ENCODE data around the gene CLEC2A. TPM values are rescaled to one million over a fixed set of nuclear protein-coding genes. Genes with fewer than 3 reads are reported as not detected.

CLEC2A gene
- total and polyA plus RNA-seq, 2 experiments from 2014 or later = not detected

DNA sequence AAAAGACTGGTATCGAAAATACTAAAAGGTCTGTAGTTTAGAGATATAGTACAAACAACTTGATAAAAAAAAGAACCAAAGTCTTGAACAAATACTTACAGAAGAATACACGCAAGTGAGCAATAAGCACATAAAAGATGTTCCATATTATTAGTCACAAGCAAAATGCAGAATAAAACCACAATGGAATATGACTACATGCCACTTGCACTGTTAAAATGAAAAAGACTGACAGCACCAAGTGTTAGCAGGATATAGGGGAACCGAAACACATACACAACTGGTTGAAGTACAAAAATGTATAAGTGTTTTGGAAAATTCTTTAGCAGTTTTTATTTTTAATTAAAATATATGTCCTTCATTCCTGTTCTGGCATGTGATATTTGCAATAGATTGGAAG, 3.6 kb downstream of the CLEC2A start:
- no peak for DNase-seq (ENCODE audit: low read depth in 1 of 2, low spot score in 1 of 2)
- TF ChIP-seq, protein P1, sequence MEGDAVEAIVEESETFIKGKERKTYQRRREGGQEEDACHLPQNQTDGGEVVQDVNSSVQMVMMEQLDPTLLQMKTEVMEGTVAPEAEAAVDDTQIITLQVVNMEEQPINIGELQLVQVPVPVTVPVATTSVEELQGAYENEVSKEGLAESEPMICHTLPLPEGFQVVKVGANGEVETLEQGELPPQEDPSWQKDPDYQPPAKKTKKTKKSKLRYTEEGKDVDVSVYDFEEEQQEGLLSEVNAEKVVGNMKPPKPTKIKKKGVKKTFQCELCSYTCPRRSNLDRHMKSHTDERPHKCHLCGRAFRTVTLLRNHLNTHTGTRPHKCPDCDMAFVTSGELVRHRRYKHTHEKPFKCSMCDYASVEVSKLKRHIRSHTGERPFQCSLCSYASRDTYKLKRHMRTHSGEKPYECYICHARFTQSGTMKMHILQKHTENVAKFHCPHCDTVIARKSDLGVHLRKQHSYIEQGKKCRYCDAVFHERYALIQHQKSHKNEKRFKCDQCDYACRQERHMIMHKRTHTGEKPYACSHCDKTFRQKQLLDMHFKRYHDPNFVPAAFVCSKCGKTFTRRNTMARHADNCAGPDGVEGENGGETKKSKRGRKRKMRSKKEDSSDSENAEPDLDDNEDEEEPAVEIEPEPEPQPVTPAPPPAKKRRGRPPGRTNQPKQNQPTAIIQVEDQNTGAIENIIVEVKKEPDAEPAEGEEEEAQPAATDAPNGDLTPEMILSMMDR (IDR thresholded peaks at IDR 0.05; ENCODE audit: low read depth, low read length) = no peak
- Histone ChIP-seq H3K27ac (no peak overlapping the region), H3K4me1 (ENCODE audit: low read depth) (peaks cover 10% of the 10 kb centered on the region), H3K4me3 (no peak overlapping the region), H3K27me3 (peaks cover 5% of the 10 kb centered on the region), H3K36me3 (no peaks in the 10 kb centered on the region), H3K9me3 (ENCODE audit: low read depth) (no peaks in the 10 kb centered on the region)

GRCh38 chr12:9926876-9927275, 5.3 kb downstream of the CLEC2A start:
- H3K27ac ChIP-seq = no peak overlapping the region
- TF ChIP-seq, protein P1 (IDR thresholded peaks at IDR 0.05; ENCODE audit: low read depth, low read length) = no peak
- peaks cover 10% of the 10 kb centered on the region for H3K4me1 ChIP-seq (ENCODE audit: low read depth)

GRCh38 chr12:9925705-9926393, 6.3 kb downstream of the CLEC2A start:
- peaks cover 3% of the 10 kb centered on the region for H3K4me1 ChIP-seq (ENCODE audit: low read depth)
- no peaks in the 10 kb centered on the region for H3K36me3 ChIP-seq
- peak; percentile 30 to 62 for DNase-seq (ENCODE audit: low read depth in 1 of 2, low spot score in 1 of 2)
- no peak overlapping the region for H3K27ac ChIP-seq
- no peak overlapping the region for H3K4me3 ChIP-seq
- H3K9me3 ChIP-seq (ENCODE audit: low read depth) = no peaks in the 10 kb centered on the region
- TF ChIP-seq, protein P1 (IDR thresholded peaks at IDR 0.05; ENCODE audit: low read depth, low read length) = peak; percentile 47
- peaks cover 5% of the 10 kb centered on the region for H3K27me3 ChIP-seq

More at GRCh38 chr12:9926876-9927275, 5.3 kb downstream of the CLEC2A start:
- no peak for DNase-seq (ENCODE audit: low read depth in 1 of 2, low spot score in 1 of 2)
- Histone ChIP-seq H3K9me3 (ENCODE audit: low read depth) (no peaks in the 10 kb centered on the region), H3K27me3 (peaks cover 5% of the 10 kb centered on the region), H3K36me3 (no peaks in the 10 kb centered on the region), H3K4me3 (no peak overlapping the region)

DNA sequence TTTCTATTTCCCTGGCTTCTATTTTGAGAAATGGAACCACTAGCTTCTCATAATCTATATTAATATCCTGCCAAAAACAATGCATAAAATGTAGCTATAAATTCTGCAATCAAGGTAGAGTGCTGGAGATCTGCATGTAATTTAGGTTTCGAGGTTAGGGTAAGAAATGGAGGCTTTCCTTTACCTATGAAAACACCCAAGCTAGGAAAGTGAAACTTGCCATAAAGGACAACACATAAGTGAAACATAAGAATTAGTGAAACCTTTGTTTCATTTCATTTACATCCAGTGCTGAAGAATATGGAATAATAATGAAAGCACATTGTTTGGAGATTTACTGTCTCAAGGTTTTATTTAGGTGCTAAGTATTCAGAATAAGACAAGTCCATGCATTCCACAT, 9.7 kb downstream of the CLEC2A start:
- no peaks in the 10 kb centered on the region for H3K4me1 ChIP-seq (ENCODE audit: low read depth)
- no peaks in the 10 kb centered on the region for H3K36me3 ChIP-seq
- no peaks in the 10 kb centered on the region for H3K27me3 ChIP-seq
- no peak for DNase-seq (ENCODE audit: low read depth in 1 of 2, low spot score in 1 of 2)
- H3K27ac ChIP-seq = no peak overlapping the region
- no peaks in the 10 kb centered on the region for H3K9me3 ChIP-seq (ENCODE audit: low read depth)
- H3K4me3 ChIP-seq = no peak overlapping the region
- TF ChIP-seq, protein P1 (IDR thresholded peaks at IDR 0.05; ENCODE audit: low read depth, low read length) = no peak

DNA sequence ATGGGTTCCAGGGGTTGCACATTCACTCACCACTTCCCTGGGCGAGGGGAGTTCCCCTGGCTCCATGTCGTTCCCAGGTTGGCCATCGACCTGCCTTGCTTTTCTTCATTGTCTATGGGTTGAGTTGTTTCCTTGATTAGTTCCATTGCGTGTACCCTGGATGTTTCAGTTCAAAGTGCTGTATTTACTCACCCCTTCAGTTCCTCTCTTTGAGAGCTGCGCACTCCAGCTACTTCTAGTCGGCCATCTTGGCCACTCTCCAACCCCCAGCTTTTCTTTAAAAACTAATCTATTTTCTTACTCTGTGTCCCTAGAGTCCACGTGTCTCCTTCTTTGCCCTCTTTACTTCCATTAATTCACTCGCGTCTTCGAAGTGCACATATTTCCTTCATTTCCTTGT, 11.7 kb downstream of the CLEC2A start:
- no peaks in the 10 kb centered on the region for H3K36me3 ChIP-seq
- no peak overlapping the region for H3K27ac ChIP-seq
- no peaks in the 10 kb centered on the region for H3K9me3 ChIP-seq (ENCODE audit: low read depth)
- TF ChIP-seq, protein P1 (IDR thresholded peaks at IDR 0.05; ENCODE audit: low read depth, low read length) = no peak
- no peak overlapping the region for H3K4me3 ChIP-seq
- no peaks in the 10 kb centered on the region for H3K4me1 ChIP-seq (ENCODE audit: low read depth)
- no peaks in the 10 kb centered on the region for H3K27me3 ChIP-seq
- no peak for DNase-seq (ENCODE audit: low read depth in 1 of 2, low spot score in 1 of 2)

Measured in cardiac muscle cell (in vitro differentiated cells and primary cell).